Measurements from ENCODE around the gene TCHP.
"Not testable (repeated sequence)": the region's sequence is repeated elsewhere in the genome, so short reads cannot be mapped to it uniquely, and the experiment has no call there.

Gene TCHP, protein sequence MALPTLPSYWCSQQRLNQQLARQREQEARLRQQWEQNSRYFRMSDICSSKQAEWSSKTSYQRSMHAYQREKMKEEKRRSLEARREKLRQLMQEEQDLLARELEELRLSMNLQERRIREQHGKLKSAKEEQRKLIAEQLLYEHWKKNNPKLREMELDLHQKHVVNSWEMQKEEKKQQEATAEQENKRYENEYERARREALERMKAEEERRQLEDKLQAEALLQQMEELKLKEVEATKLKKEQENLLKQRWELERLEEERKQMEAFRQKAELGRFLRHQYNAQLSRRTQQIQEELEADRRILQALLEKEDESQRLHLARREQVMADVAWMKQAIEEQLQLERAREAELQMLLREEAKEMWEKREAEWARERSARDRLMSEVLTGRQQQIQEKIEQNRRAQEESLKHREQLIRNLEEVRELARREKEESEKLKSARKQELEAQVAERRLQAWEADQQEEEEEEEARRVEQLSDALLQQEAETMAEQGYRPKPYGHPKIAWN

DNA sequence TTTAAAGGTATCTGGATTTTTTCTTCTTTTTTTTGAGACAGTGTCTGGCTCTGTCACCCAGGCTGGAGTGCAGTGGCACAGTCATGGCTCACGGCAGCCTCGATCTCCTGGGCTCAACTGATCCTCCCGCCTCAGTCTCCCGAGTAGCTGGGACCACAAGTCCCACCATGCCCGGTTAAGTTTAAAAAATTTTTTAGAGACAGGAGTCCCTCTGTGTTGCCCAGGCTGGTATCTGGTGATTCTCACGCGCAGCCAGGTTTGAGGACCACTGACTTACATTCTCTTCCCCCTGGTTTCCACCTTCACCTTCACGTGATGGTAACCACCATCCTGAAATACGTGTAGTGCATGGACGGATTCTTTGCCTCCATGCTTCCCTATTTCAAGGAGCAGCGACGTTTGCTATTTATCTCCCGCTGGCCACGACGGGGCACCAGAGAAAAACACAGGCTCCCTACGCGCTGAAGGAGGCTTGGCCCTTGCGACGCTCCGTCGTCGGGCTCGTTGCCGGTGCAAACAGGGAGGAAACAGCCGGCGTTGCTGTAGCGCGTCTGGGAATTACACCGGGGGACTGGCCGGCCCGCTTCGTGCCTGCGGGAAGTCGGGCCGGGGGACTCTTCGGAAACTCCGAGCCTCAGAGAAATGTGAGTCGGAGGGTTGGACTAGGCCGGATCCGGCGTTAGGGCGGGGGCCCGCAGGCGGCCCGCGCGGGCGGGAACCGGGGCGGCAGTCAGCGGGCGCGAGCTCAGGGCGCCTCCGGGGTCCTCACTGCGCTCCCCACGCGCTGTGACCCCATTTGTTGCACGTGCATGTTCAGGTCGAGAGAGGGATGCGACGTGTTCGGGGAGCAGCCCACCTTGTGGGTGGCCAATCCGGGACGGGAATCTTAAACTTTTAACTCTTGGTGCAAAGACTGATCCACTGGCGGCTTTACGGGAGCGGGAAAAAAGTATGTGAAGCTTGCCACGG, at the start of gene TCHP:
TSS of gene TCHP (plus strand) at position 492 of the 969 bp plus-strand sequence. CDS start 2,753 bp downstream, outside the sequence.
- peak; percentile 30 for DNase-seq

DNA sequence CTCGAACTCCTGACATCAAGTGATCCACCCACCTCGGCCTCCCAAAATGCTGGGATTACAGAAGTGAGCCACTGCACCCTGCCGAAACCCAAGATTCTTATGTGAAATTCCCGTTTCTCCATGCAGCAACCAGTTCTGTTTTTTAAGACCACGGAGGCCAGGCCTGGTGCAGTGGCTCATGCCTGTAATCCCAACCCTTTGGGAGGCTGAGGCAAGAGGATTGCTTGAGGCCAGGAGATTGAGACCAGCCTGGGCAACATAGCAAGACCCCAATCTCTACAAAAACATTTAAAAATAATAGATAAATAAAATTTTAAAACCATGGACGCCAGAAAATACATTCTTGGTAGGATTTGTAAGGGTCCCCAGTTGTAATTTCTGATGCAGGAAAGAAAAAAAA, 49.6 kb upstream of the TCHP start:
- DNase-seq: not testable (repeated sequence)

DNA sequence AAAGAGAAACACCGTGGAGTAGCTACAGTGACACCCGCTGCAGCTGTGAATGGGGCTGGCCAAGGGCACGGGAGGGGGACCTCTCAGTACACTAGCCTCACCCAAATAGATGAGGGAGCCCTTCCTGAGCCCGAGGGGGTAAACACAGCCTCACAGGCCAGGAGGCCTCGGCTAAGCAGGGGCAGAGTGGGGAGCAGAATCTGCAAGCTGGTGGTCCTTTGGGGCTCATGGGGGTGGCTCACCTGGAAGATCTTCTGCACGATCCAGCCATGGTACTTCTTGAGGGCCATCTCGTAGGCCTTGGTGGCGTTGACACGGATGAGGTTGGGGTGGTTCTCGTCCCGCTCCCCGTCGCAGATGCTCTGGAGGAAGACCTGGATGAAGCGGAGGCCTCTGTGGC, 44.7 kb upstream of the TCHP start:
- no peak for DNase-seq

DNA sequence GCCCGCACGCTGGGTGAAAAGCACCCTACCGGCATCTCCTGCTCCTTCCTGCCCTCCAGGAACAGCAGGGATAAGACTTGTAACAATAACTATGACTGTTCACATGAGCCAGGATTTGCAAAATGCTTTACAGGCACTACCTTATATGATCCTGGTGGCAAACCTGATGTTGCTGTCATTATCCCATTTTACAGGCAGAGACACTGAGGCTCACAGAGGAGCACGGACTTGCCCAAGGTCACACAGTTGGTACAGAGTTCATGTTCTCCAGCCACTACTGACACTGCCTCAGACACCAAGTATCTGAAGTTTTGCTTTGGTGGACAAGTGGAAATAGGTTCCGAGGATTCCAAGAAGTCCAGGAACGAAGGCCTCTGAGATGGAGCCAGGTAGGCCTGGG, 42.4 kb upstream of the TCHP start:
- no peak for DNase-seq

DNA sequence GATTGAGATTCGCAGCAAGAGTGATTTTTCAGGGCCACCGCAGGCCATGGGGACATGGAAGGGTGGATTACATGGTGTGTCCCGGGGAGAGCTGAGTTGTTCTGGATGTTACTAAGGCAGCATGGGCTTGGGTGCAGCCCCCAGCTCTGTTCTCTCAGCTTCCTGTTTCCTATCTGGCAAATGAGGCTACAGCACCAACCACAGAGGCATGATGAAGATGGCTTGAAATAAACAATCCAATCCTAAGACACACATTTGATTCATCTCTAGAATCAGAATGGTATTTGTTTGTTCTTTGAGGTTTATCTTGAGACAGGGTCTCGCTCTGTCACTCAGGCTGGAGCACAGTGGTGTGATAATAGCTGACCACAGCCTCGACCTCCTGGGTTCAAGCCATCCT, 41.3 kb upstream of the TCHP start:
- DNase-seq: no peak

DNA sequence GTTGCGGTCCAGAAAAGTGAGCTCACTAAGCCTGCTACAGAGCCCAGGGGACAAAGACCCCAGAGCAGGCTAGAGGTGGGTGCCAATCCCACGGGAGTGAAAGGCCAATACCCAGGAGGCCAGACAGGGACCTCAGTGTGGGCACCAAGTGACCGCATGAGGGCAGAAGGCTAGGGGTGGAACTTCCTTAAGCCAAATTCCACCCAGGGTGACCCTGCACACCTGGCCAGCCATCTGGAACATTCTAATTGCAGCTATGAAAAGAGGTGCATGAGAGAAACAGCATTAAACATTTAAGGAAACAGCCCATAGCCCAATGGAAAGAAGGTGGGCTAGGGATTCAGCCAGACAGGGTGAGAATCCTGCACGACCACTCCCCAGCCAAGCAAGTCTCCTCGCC, 39.1 kb upstream of the TCHP start:
- DNase-seq: no peak

DNA sequence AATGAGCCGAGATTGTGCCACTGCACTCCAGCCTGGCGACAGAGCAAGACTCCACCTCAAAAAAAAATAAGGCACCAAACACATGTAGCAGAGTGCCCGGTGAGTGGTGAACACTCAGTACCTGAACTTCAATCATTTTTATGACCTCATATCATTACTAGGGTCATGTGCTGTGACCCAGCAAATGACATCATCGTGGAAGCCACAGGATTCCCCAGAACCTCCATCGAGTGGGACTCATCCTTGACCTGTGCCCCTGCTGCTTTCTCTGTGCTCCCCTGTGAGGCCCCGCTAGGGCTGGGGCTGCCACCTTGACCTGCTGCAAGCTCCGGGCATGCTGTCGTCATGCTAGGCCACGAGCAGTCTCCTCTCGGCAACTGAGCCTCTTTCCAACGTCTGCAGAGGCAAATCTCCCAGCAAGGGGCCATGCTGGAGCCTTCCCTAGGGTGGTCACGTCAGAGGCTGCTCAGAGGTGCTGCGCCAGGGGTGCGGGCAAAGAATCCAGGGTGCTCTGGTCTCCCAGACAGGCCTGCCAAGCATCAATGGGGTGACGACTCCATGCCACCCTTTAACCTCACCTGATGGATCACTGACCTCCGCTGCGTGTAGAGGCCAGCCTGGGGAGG, 38.3 kb upstream of the TCHP start:
- no peak for DNase-seq

DNA sequence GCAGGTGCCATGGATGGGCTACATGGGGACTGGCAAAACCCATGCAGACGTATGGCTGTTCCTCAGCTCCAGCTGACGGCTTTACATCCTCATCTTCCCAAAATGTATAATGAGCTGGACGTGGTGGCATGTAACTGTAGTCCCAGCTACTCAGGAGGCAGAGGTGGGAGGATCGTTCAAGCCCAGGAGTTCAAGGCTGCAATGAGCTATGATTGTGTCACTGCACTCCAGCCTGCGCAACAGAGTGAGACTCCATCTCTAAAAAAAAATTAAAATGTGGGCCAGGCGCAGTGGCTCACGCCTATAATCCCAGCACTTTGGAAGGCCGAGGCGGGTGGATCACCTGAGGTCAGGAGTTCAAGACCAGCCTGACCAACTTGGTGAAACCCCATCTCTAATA, 37.6 kb upstream of the TCHP start:
- not testable (repeated sequence) for DNase-seq

DNA sequence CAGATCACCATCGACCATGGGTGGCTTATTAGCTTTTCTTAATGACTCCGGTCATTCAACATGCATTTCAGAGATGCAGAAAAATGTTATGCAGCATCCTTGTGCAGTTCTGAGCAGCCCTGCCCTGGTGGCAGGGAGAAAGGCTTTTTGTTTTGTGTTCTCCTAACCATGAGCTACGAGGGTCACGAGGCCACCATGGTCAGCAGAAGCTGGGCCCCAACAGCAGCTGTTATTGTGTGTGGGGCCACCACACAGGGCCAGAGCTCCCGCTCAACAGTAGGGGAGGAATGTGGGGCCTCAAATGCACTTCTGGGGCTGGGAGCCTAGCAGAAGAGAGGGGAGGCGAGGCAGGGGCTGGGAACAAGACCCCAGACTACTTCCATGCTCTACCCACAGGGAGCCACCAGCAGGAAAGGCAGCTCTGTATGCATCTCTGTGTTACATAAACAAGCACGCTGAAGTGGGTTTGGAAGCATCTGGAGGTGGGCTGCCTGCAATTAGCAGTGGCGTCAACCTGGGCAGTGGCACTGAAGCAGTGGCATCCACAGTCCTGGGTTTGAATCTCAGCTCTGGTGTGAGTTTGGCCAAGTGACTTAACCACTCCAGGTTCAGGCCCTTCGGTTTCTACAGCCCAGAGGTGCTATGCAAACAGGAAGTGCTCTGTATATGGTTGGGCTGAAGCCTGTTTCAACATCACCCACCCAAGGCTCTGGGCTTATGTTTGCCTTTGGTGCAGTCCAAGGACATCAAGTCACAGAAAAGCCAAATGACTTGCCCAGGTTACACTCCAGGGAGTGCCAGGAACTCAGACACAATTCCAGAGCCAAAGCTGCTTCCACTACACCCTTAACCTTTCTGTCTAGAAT, 36.0 kb upstream of the TCHP start:
- no peak for DNase-seq

DNA sequence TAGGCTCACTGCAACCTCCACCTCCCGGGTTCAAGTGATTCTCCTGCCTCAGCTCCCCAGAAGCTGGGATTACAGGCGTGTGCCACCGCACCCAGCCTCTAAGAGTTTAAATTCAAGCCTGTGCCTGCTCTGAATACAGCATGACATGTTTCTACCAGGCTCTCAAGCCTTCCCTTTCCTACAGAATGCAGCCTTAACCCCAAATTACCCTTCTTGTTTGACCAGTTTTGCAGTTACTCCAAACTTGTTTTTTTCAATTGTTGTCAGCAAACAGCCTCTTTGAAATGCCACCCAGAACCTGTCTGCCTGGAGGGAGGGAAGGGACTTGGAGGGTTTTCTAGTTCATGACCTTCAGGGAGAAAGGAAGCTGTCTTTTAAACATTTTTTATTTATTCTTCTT, 35.2 kb upstream of the TCHP start:
- DNase-seq: no peak

DNA sequence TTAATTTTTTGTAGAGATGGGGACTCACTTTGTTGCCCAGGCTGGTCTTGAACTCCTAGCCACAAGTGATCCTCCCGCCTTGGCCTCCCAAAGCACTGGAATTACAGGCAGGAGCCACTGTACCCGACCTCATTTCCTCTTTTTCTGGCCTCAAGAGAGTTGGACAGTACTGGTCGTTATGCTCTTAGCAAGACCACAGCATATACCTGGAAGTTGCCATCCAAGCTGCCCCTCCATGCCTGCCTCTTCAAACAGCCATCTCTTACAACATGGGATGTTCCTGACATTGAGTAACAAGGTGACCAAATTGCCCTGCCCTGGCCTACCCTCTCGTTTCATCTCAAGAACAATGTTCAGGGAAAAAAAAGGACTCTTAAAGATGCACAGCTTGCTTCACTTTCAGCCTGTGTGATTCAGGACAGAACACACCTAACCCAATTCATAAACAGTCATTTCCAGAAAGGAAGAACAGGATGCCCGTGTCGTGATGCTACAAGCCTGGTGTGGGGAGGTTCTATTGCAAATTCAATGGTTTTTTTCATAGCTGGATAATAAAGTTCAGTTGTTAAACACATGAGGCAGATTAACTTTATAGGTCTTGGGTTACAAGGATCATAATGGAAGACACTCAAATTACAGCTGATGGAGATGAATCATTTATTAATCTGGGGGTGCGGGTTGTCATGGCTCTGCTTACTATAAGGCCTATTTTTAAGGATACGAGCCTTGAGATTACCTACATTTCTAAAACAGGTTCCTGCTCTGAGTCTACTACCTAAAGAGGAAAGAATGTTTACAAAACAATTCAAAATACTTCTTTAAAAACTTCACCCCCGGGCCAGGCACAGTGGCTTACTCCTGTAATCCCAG, 31.7 kb upstream of the TCHP start:
- no peak for DNase-seq

DNA sequence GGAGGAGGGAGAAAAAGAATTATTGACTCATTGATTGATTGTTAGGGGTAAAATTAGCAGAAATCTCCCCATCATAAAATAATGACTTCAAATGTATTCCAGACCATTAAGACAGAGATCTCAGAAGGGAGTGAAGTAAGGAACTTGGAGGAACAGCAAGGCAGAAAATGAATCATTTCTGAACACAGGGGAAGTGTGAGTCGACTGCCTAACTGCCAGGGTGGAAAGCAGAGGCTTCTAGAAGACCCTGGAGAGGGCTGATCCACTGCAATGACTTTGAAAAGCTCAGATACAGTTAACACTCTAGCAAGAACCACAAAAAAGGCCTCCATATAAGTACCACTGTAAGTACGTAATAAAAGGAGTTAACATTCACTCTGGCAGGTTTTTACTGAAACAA, 29.4 kb upstream of the TCHP start:
- DNase-seq: no peak

DNA sequence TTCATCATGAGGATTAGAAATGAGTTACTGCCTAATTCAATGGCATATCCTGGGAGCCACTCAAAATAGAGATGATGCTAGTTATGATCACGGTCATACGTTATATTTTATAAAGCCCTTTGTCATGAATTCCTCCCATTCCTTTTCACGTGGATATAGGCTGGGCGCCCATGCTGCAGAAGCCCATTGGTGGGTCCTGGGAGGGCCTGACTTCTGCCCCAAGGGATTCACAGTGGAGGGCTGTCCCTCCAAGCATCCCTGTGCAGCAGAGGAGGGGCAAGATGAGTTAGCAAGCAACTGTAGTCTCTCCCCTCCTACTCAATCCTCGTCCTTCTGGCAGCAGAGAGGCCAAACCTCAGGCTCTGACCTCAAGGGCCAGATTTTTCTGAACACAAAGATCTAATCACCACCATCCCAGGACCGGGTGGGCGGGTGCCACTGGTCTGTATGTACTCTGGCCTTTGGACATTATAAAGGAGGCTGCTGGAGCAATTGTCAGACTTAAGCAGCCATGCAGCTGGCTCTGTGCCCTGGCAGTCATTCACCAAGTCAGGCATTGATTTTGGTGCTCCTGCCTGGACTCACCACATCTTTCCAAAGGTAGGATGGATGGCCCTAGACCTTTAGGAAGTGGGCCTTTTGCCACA, 28.3 kb upstream of the TCHP start:
- no peak for DNase-seq

DNA sequence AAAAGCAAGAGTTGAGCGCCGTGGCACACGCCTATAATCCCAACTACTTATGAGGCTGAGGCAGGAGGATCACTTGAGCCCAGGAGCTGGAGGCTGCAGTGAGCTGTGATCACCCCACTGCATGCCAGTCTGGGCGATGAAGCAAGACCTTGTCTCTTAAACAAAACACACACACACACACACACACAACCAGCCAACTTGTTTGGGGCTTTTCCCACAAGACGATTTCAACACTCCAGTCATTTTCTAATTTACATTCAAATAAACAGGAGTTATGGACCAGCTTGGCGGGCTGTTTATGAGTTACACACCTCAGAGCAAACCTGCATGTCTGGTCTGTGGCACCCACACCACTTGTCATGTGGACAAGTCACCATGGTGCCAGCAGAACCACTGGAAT, 26.4 kb upstream of the TCHP start:
- no peak for DNase-seq

DNA sequence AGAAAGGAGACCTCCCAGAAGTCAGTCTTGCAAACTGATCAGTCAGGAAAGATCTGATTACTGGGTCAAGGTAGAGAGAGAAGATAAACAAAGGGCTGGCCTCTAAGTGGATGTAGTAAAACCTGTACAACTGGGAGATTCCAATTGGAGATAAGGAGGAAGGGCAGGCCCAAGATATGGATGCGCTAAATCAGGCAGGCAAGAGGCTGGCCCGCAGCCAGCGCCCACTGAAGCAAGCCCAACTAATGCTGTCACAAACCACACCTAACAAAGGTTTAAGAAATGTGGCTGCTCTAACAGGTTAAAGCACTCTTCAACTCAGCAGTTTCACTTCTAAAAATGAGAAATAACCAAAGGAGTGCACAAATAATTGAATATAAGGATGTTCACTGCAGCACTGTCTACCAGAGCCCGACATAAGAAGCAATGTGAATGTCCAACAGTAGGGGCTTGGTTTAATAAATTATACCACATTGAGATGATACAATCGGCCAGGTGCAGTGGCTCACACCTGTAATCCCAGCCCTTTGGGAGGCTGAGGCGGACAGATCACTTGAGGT, 24.4 kb upstream of the TCHP start:
- no peak for DNase-seq

DNA sequence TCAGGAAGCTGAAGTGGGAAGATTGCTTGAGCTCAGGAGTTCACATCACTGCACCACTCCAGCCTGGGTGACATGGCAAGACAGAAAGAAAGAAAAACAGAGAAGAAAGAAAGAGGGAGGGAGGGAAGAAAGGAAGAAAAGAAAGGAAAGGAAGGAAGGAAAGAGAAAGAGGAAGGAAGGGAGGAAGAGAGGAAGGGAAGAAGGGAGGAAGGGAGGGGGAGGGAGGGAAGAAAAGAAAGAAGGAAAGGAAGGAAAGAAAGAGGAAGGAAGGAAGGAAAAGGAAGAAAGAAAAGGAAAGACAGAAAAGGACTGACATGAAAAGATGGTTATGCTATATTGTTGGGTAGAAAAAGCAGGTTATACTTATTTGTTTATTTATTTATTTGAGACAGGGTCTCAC, 23.7 kb upstream of the TCHP start:
- no peak for DNase-seq

DNA sequence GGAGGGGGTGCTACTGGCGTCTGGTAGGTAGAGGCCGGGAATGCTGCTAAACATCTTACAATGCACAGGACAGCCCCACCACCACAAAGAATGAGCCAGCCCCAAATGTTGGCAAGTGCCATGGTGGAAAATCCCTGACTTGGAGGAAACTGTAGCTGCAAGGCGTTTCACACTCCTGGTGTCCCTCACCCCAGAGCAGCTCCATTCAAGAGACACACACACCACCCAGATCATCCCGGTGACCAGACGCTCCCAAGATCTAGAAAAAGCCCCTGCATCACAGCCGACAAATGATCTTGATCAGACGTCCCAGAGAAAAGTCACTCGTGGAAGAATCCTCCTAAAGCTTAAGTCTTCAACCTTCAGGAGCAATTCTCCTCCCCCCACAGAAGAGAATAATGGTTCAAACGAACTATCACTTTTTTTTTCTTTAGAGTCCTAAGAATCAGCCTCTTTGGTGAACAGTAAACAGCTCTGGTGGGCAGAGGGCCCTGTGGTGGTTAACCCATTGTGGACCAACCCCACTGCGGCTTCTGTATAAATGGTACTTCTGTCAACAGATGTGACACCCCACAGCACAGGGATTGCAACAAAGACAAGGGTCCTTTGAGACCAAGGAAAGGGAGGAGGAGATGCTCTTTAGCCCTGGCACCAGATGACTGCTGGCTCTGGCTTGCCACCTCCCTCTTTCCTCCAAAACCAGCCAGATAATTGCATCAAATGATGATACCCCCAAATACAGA, 22.4 kb upstream of the TCHP start:
- no peak for DNase-seq

DNA sequence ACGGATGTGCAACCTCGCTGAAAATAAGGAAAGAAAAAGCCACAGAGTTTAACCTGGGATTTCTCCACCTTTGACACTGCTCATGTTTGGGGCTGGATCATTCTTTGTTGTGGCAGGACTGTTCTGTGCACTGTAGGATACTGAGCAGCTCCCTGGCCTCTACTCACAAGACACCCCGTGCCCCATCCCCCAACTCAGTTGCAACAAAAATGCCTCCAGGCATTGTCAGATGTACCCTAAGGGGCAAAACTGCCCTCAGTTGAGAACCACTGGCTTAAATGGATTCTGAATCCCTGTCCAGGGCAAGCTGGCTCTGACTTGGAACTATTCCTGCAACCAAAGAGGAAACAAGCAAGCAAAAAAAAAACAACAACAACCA, 21.8 kb upstream of the TCHP start:
- DNase-seq: no peak

DNA sequence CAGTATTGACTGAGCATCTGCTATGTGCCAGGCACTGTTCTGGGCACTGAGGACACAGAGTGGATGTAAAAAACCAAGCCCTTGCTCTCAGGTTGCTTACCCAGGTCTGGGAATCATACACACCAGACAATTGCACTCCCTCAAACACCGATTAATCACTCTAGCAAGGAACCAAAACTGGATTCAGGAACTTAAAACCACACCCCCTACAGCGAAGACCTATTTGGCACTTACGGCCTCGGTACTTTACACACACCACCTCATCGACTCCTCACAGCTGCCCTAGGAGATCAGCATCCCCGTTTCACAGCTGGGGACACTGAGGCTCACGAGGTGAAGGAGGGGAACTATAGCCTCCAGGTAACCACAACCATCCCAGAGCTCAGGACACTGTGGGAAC, 21.3 kb upstream of the TCHP start:
- DNase-seq: no peak

Measured in NCI-H1048 (cell line).